Epidermal melanocyte (primary cell): ENCODE measurements around the gene CCNY.

Experiments
- DNase-seq: peaks from one replicate; pipeline ENCODE4 v3.0.0; 2011; ENCODE audit warnings: low spot score; ENCODE audit not compliant: insufficient read length

CCNY gene

GRCh38 chr10:35613597-35614226 lies 277.4 kb downstream of the CCNY start:
- no peak for DNase-seq

- no peak for DNase-seq
These were observed 278.0 kb downstream of the CCNY start for GRCh38 chr10:35614312-35614711.
